Lung (tissue), 12 donors: ENCODE measurements around the gene EIF4A2. TPM values are rescaled to one million over a fixed set of nuclear protein-coding genes. Genes with fewer than 3 reads are reported as not detected.

Source experiments
- ATAC-seq: fragments of 200-7000 bp; cut with Tn5 transposase; one replicate; pipeline ENCODE4 v1.9.1; 2020; ENCODE audit warnings: moderate number of reproducible peaks; ENCODE audit not compliant: insufficient read depth, low FRiP score
- DNase-seq, 3 donors: peaks; one replicate each; pipeline ENCODE4 v3.0.0-alpha.2; 2013 to 2017
- H3K27ac ChIP-seq, 2 donors: one replicate each; pipeline ENCODE4 v1.5.1; 2013; ENCODE audit warnings: mild to moderate bottlenecking in 2 of 2, moderate library complexity in 2 of 2, control low read depth in 1 of 2, inconsistent platforms in 1 of 2, low read depth in 1 of 2, low read length in 1 of 2
- H3K27me3 ChIP-seq, 3 donors: one replicate each; pipeline ENCODE4 v1.5.1; 2013; ENCODE audit warnings: low read length in 2 of 3; ENCODE audit not compliant: control insufficient read depth in 3 of 3, insufficient read depth in 3 of 3
- H3K36me3 ChIP-seq, 4 donors: one replicate each; pipeline ENCODE4 v1.5.1; 2013; ENCODE audit warnings: low read length in 4 of 4, mild to moderate bottlenecking in 1 of 4, moderate library complexity in 1 of 4; ENCODE audit not compliant: control insufficient read depth in 4 of 4, insufficient read depth in 4 of 4
- H3K4me1 ChIP-seq, 5 donors: one replicate each; pipeline ENCODE4 v1.5.1; 2013; ENCODE audit warnings: low read length in 5 of 5, mild to moderate bottlenecking in 2 of 5, moderate library complexity in 1 of 5; ENCODE audit not compliant: control insufficient read depth in 5 of 5, insufficient read depth in 5 of 5
- H3K4me3 ChIP-seq: one replicate; pipeline ENCODE4 v1.5.1; 2013; ENCODE audit warnings: mild to moderate bottlenecking, control low read depth, moderate library complexity
- H3K9ac ChIP-seq, 2 donors: one replicate each; pipeline ENCODE4 v1.5.1; 2013; ENCODE audit warnings: low read length in 2 of 2, control low read depth in 1 of 2; ENCODE audit not compliant: insufficient read depth in 1 of 2
- H3K9me3 ChIP-seq, 4 donors: one replicate each; pipeline ENCODE4 v1.5.1; 2013; ENCODE audit warnings: low read length in 3 of 4, mild to moderate bottlenecking in 1 of 4, moderate library complexity in 1 of 4; ENCODE audit not compliant: control insufficient read depth in 4 of 4, insufficient read depth in 3 of 4
- WGBS, 2 donors: extraction: QIAGEN DNeasy Blood & Tissue Kit; methylation state at CpG; one replicate each; pipeline ENCODE4 v1.1.7; 2013; 5-methylcytosine and 5-hydroxymethylcytosine counted together
- polyA plus RNA-seq, 2 donors: library from polyadenylated mRNA; stranded (reverse); fragments of 200-250 nt; gene quantifications; one replicate each; pipeline ENCODE4 v1.2.1, GENCODE V29; 2013
- total RNA-seq, 2 donors: library from RNA; depleted of rRNA in 1 of 2; stranded (reverse); fragments of >200 nt in 1 of 2; gene quantifications; one replicate each; pipeline ENCODE4 v1.2.1, GENCODE V29; 2014 to 2021
- TF ChIP-seq, protein P1 (sequence below): IDR thresholded peaks from 2 replicates; pipeline ENCODE4 v1.5.1; 2012; ENCODE audit warnings: mild to moderate bottlenecking; ENCODE audit errors: control extremely low read depth, extremely low read depth
- donor health status: control.
- donor health status: control.
- donor health status: Bipolar disorder and iron deficiency.
- donor health status: healthy.
- donor health status: DM: yes; HTN: yes; CAD: no.

The EIF4A2 gene
- total and polyA plus RNA-seq, 4 donors = 235 to 683 (median 312) TPM

DNA sequence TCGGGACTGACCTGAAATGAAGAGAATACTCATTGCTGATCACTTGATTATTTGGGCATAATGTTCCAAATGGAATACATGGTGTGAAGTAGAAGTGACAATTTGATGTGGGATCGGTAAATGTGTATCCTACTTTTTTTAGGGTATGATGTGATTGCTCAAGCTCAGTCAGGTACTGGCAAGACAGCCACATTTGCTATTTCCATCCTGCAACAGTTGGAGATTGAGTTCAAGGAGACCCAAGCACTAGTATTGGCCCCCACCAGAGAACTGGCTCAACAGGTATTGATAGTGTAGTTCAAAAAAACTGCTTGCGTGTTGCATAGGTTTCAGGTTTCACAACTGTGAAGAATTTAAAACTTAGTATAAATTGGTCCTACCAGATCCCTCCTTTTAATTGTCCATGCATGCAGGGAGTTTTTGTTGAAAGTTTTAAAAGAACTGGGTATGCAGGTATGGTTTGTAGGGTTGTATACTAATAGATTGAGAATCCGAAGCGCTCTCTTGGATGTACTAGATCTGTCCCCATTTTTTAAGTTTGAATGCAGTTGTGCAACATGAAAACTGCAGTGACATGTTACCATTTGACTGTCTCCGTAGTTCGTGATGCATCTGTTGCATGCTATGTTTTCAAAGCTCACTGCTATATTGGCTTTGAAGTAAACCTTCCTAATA lies 1.6 kb downstream of the EIF4A2 start:
- no peaks in the 10 kb centered on the region for H3K9me3 ChIP-seq
- H3K4me3 ChIP-seq = peak overlapping the region; percentile 86
- H3K36me3 ChIP-seq = peaks cover 24 to 60% (median 47%) of the 10 kb centered on the region in 4 donors
- peaks cover 0 to 46% (median 11%) of the 10 kb centered on the region in 5 donors for H3K4me1 ChIP-seq
- DNase-seq (no peak), ATAC-seq (no peak)
- TF ChIP-seq, protein P1, sequence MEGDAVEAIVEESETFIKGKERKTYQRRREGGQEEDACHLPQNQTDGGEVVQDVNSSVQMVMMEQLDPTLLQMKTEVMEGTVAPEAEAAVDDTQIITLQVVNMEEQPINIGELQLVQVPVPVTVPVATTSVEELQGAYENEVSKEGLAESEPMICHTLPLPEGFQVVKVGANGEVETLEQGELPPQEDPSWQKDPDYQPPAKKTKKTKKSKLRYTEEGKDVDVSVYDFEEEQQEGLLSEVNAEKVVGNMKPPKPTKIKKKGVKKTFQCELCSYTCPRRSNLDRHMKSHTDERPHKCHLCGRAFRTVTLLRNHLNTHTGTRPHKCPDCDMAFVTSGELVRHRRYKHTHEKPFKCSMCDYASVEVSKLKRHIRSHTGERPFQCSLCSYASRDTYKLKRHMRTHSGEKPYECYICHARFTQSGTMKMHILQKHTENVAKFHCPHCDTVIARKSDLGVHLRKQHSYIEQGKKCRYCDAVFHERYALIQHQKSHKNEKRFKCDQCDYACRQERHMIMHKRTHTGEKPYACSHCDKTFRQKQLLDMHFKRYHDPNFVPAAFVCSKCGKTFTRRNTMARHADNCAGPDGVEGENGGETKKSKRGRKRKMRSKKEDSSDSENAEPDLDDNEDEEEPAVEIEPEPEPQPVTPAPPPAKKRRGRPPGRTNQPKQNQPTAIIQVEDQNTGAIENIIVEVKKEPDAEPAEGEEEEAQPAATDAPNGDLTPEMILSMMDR = no peak
- peak overlapping the region; percentile 100 for H3K9ac ChIP-seq
- H3K27me3 ChIP-seq = no peaks in the 10 kb centered on the region
- H3K27ac ChIP-seq = no peak overlapping the region
- 12 to 16% methylated on average over 7 of the region's 7 CpGs for WGBS, 2 donors

DNA sequence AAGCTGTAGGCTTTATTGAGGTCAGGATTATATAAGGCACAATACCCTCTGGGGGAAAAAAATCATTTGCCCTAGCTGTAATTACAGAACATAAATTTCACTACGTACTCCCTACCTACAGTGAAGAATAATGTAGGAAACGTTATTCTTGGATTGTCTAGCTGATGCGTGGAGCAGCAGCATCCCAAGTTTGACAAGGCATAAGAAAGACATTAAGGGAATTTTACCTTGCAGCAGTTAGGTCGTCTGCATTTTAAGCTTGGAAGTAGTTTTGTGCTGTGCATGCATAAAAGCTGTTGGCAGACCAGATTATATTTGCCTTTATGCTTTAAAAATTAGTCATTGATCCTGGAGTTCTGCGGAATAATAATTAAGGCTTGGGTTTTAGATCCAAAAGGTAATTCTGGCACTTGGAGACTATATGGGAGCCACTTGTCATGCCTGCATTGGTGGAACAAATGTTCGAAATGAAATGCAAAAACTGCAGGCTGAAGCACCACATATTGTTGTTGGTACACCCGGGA lies 2.2 kb downstream of the EIF4A2 start:
- TF ChIP-seq, protein P1 = no peak
- Histone ChIP-seq H3K27ac (no peak overlapping the region), H3K4me1 (peaks cover 0 to 46% (median 11%) of the 10 kb centered on the region in 5 donors), H3K9me3 (no peaks in the 10 kb centered on the region), H3K36me3 (peaks cover 24 to 60% (median 51%) of the 10 kb centered on the region in 4 donors), H3K27me3 (no peaks in the 10 kb centered on the region), H3K9ac (peak overlapping the region; percentile 75 to 100), H3K4me3 (peak overlapping the region; percentile 86)
- ATAC-seq = no peak
- DNase-seq = no peak
- 24 to 41% methylated on average over 7 of the region's 7 CpGs for WGBS, 2 donors

DNA sequence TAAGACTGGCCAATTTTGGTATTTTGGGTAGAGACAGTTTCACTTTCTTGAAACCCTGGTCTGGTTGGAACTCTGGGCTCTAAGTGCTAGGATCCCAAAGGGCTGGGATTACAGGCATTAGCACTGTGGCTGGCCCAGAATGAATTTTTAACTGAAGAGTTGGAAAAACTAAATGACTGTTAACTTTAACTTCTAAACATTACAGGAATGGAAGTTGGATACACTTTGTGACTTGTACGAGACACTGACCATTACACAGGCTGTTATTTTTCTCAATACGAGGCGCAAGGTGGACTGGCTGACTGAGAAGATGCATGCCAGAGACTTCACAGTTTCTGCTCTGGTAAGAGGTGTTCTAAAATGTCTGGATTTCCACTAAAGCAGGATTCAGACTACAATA lies 3.5 kb downstream of the EIF4A2 start:
- H3K27me3 ChIP-seq = no peaks in the 10 kb centered on the region
- no peak overlapping the region for H3K4me3 ChIP-seq
- H3K4me1 ChIP-seq = peaks cover 0 to 46% (median 11%) of the 10 kb centered on the region in 5 donors
- TF ChIP-seq, protein P1 = no peak
- DNase-seq (no peak), ATAC-seq (no peak)
- no peak overlapping the region for H3K9ac ChIP-seq
- no peaks in the 10 kb centered on the region for H3K9me3 ChIP-seq
- H3K27ac ChIP-seq = no peak overlapping the region
- 73 to 78% methylated on average over 3 of the region's 3 CpGs for WGBS, 2 donors
- H3K36me3 ChIP-seq = peaks cover 24 to 64% (median 51%) of the 10 kb centered on the region in 4 donors
